Measurements from ENCODE around the gene AQP2. TPM values are rescaled to one million over a fixed set of nuclear protein-coding genes. Genes with fewer than 3 reads are reported as not detected.

The AQP2 gene
- total and polyA plus RNA-seq, 2 of the 13 experiments (the other 11 are each of a cell fraction or from before 2014, with no cell fraction given): not detected

GRCh38 chr12:49917788-49918173 is 32.8 kb upstream of the AQP2 start:
- Histone ChIP-seq H3K27me3 (ENCODE audit: control insufficient read depth in 1 of 2, insufficient read depth in 2 of 2, low read length in 2 of 2) (peaks cover 4 to 5% of the 10 kb centered on the region in 2 experiments; a peak in 3 of 5 replicates), H2AFZ (ENCODE audit: low read length) (no peak overlapping the region), H3K9me3 (ENCODE audit: low read length) (no peaks in the 10 kb centered on the region), H3K4me1 (ENCODE audit: insufficient read depth, low read length) (no peaks in the 10 kb centered on the region), H3K36me3 (replicated peaks in 1 of 2; ENCODE audit: control insufficient read depth in 1 of 2, insufficient read depth in 2 of 2, low read length in 2 of 2) (no peaks in the 10 kb centered on the region), H3K4me2 (ENCODE audit: low read depth, low read length) (no peak overlapping the region), H4K20me1 (ENCODE audit: insufficient read depth, low read length) (no peaks in the 10 kb centered on the region), H3K4me3 (replicated peaks in 1 of 3; ENCODE audit: insufficient read depth in 1 of 3, low read depth in 2 of 3, low read length in 3 of 3) (no peak overlapping the region), H3K27ac (ENCODE audit: extremely low read length, insufficient read depth, low read length) (no peak overlapping the region), H3K79me2 (ENCODE audit: insufficient read depth, low read length) (no peaks in the 10 kb centered on the region), H3K9ac (ENCODE audit: insufficient read depth, low read depth, low read length) (no peak overlapping the region)
- no peak for TF ChIP-seq HNRNPL (IDR thresholded peaks at IDR 0.05; ENCODE audit: low read depth, low read length)
- TF ChIP-seq ZNF883 (CRISPR knock-in tag; IDR thresholded peaks at IDR 0.05; ENCODE audit: not compliant biosample characterization): no peak
- no peak for TF ChIP-seq ZNF724P (CRISPR knock-in tag; IDR thresholded peaks at IDR 0.05; ENCODE audit: borderline replicate concordance)
- TF ChIP-seq ZNF235 (CRISPR knock-in tag; IDR thresholded peaks at IDR 0.05; ENCODE audit: borderline replicate concordance): no peak
- no peak for TF ChIP-seq PHF21A (CRISPR knock-in tag; IDR thresholded peaks at IDR 0.05)
- no peak for TF ChIP-seq ZNF383 (CRISPR knock-in tag; IDR thresholded peaks at IDR 0.05; ENCODE audit: borderline replicate concordance)
- no peak for TF ChIP-seq ATF2 (CRISPR knock-in tag; IDR thresholded peaks at IDR 0.05)
- no peak for TF ChIP-seq ZBTB39 (CRISPR knock-in tag; IDR thresholded peaks at IDR 0.05)
- DNase-seq (ENCODE audit: low spot score) (no peak), ATAC-seq (no peak), FAIRE-seq (no peak)
- intact Hi-C loops (cut with micrococcal nuclease; ENCODE audit: unreplicated experiment) (no loop called here), in situ Hi-C loops (cut with HindIII; ENCODE audit: extremely low pct_ligation_motif_present, low pct_unique_long_range_greater_than_20kb) (no loop called here)
- BruUV-seq (replicated peaks): no TSS peak
- CTCF ChIA-PET (ENCODE audit: low intra/inter-chr PET ratio, low total read pairs): no interaction called here
- WGBS (ENCODE audit: low lambda C conversion rate): 11% methylated on average over 5 of the region's 5 CpGs
- POLR2A ChIA-PET: interaction anchor here (0.7 kb wide), 1 partner anchor 586 kb away, joined by 3 read pairs; no protein-coding TSS in a partner anchor

All from HepG2 (cell line).